Measurements from ENCODE around the gene CCDC194. TPM values are rescaled to one million over a fixed set of nuclear protein-coding genes. Genes with fewer than 3 reads are reported as not detected.

The CCDC194 gene
- total and polyA plus RNA-seq, 2 of the 13 experiments (the other 11 are each of a cell fraction or from before 2014, with no cell fraction given) = 0.13 to 0.21 TPM

- peak; percentile 88 for TF ChIP-seq ZSCAN25 (CRISPR knock-in tag; IDR thresholded peaks at IDR 0.05)
- TF ChIP-seq IRF1 (CRISPR knock-in tag; IDR thresholded peaks at IDR 0.05; ENCODE audit: low read depth) = no peak
- peak; percentile 80 for TF ChIP-seq UBTF (CRISPR knock-in tag; IDR thresholded peaks at IDR 0.05)
- TF ChIP-seq ZNF788 (CRISPR knock-in tag; IDR thresholded peaks at IDR 0.05; ENCODE audit: borderline replicate concordance) = peak; percentile 24; the same call in 1 of the 2 replicates
- TF ChIP-seq FOXP4 (CRISPR knock-in tag; IDR thresholded peaks at IDR 0.05) = no peak
- TF ChIP-seq IRF2 (CRISPR knock-in tag; IDR thresholded peaks at IDR 0.05) = peak; percentile 58; the same call in 1 of the 2 replicates
- TF ChIP-seq NPAS2 (CRISPR knock-in tag; IDR thresholded peaks at IDR 0.05; ENCODE audit: borderline replicate concordance) = no peak
- TF ChIP-seq ZNF512 (CRISPR knock-in tag; IDR thresholded peaks at IDR 0.05) = no peak
- no peak for TF ChIP-seq SOX6 (IDR thresholded peaks at IDR 0.05)
- peak; percentile 37; the same call in 1 of the 2 replicates for TF ChIP-seq SOX6 (CRISPR knock-in tag; IDR thresholded peaks at IDR 0.05)
- TF ChIP-seq ZNF784 (CRISPR knock-in tag; IDR thresholded peaks at IDR 0.05; ENCODE audit: borderline replicate concordance) = no peak
- peak; percentile 81; the same call in 1 of the 2 replicates for TF ChIP-seq ZNF563 (CRISPR knock-in tag; IDR thresholded peaks at IDR 0.05)
- TF ChIP-seq POLR2AphosphoS5 (IDR thresholded peaks at IDR 0.05; ENCODE audit: low read depth, low read length) = peak; percentile 53; the same call in 1 of the 2 replicates
- no peak for TF ChIP-seq GMEB2 (CRISPR knock-in tag; IDR thresholded peaks at IDR 0.05; ENCODE audit: low read depth)
- TF ChIP-seq MAFG (CRISPR knock-in tag; IDR thresholded peaks at IDR 0.05) = no peak
- TF ChIP-seq HIVEP1 (CRISPR knock-in tag; IDR thresholded peaks at IDR 0.05) = peak; percentile 53; the same call in 1 of the 2 replicates
- TF ChIP-seq ZNF138 (CRISPR knock-in tag; IDR thresholded peaks at IDR 0.05; ENCODE audit: low read depth) = no peak
- TF ChIP-seq ZNF772 (CRISPR knock-in tag; IDR thresholded peaks at IDR 0.05) = peak; percentile 53
- TF ChIP-seq MEF2D (CRISPR knock-in tag; IDR thresholded peaks at IDR 0.05) = 0 out of 2 replicates have a peak, but pooled peaks have one; percentile 41
- TF ChIP-seq FOXO1 (CRISPR knock-in tag; IDR thresholded peaks at IDR 0.05) = peak; percentile 29; the same call in 1 of the 2 replicates
- TF ChIP-seq SALL1 (CRISPR knock-in tag; IDR thresholded peaks at IDR 0.05) = peak; percentile 58
- TF ChIP-seq ZNF274 (CRISPR knock-in tag; IDR thresholded peaks at IDR 0.05) = no peak
Measured at GRCh38 chr19:17340871-17341357, 53.1 kb downstream of the CCDC194 start (continued).
